EL (cell line): ENCODE measurements around the gene TYMP.
"Not testable (repeated sequence)": the region's sequence is repeated elsewhere in the genome, so short reads cannot be mapped to it uniquely, and the experiment has no call there.

Source experiments
- DNase-seq: peaks from one replicate; pipeline ENCODE4 v3.0.0-alpha.2; 2016

Gene TYMP

GRCh38 chr22:50523806-50524675 is 5.8 kb downstream of the TYMP start:
- no peak for DNase-seq

- no peak for DNase-seq
These were observed 6.4 kb downstream of the TYMP start for GRCh38 chr22:50523458-50523805.

GRCh38 chr22:50522806-50523438 is 6.9 kb downstream of the TYMP start:
- no peak for DNase-seq

GRCh38 chr22:50522208-50522805 is 7.5 kb downstream of the TYMP start:
- DNase-seq, result no peak

- no peak for DNase-seq
These were observed 8.1 kb downstream of the TYMP start for GRCh38 chr22:50521710-50522109.

- no peak for DNase-seq
These were observed 8.9 kb downstream of the TYMP start for GRCh38 chr22:50520826-50521453.

- not testable (repeated sequence) for DNase-seq
These were observed 9.6 kb downstream of the TYMP start for GRCh38 chr22:50520184-50520583.

GRCh38 chr22:50519151-50519550 is 10.7 kb downstream of the TYMP start:
- DNase-seq, result no peak

GRCh38 chr22:50518606-50519005 is 11.2 kb downstream of the TYMP start:
- no peak for DNase-seq

- no peak for DNase-seq
These were observed 12.1 kb downstream of the TYMP start for GRCh38 chr22:50517495-50518260.

GRCh38 chr22:50516891-50517290 is 12.9 kb downstream of the TYMP start:
- no peak for DNase-seq

- no peak for DNase-seq
These were observed 13.7 kb downstream of the TYMP start for GRCh38 chr22:50516068-50516467.

GRCh38 chr22:50513175-50513574 is 16.6 kb downstream of the TYMP start:
- DNase-seq, result no peak

- no peak for DNase-seq
These were observed 20.9 kb downstream of the TYMP start for GRCh38 chr22:50508897-50509296.

GRCh38 chr22:50507991-50508884 is 21.6 kb downstream of the TYMP start, which contains the start of gene NCAPH2:
NCAPH2 (plus strand) TSS chr22:50508224; CDS start chr22:50508338, 114 bp downstream.
- peak; percentile 97 for DNase-seq

- DNase-seq, result no peak
These were observed 22.3 kb downstream of the TYMP start, which contains the start of gene LMF2 for GRCh38 chr22:50507421-50507990. LMF2 (minus strand) TSS chr22:50507702; CDS start chr22:50507675, 27 bp downstream.

GRCh38 chr22:50506611-50507420 is 23.0 kb downstream of the TYMP start:
- no peak for DNase-seq

- no peak for DNase-seq
These were observed 23.8 kb downstream of the TYMP start for GRCh38 chr22:50505776-50506610.

GRCh38 chr22:50505276-50505775 is 24.5 kb downstream of the TYMP start:
- no peak for DNase-seq
